Activated T-helper 1 cell treated with anti-CD3 and anti-CD28 coated beads, Interleukin-2, amount 50 U/mL, for 16 hours (primary cell): ENCODE results near the gene CAPN8.

ENCODE experiments used
- DNase-seq, 2 donors: peaks; one replicate each; pipeline ENCODE4 v3.0.0-alpha.2; 2020; ENCODE audit warnings: low read depth in 1 of 2, low spot score in 1 of 2

Gene CAPN8

DNA sequence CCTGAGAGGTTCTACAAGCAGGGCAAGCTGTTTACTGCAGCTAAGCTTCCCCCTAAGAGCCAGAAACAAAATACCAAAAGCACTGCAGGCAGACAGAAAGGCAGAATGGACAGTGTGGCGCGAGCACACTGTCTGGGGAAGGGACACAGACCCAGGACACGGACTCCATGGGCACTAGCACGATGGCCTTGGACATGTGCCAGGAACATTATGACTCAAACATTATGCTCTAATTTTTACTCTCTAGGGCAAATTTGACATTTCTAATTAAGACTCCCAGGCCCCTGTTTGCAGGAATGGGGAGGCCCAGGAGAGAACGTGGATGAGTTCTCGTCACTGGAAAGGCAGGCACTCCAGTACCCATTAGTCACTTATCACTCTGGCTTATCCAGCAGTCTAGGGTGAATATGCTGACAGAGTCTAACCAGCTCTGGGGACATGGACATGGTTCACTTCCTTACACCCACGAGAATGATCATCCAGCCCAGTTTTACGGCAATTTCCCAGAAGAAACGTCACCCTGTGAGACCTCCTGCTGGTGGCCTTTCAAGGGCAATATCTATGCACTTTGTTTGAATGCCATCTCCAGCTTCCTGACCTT, 45.1 kb downstream of the CAPN8 start:
- DNase-seq: no peak

DNA sequence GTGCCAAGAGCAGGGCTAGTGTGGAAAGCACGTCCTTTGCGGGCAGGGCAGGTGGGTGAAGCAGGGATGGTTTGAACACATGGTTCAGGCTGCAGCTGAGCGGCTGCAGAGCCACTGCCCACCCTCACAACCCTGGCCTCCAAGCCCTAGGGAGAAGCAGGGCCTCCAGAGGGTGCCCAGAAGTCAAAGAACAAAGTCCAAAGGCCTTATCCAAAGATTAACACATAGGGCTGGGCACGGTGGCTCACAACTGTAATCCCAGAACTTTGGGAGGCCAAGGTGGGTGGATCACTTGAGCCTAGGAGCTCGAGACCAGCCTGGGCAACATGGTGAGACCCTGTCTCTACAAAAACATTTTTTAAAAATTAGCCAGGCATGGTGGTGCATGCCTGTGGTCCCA, 46.8 kb downstream of the CAPN8 start:
- no peak for DNase-seq

GRCh38 chr1:223617323-223618070, 48.0 kb downstream of the CAPN8 start:
- DNase-seq: no peak

DNA sequence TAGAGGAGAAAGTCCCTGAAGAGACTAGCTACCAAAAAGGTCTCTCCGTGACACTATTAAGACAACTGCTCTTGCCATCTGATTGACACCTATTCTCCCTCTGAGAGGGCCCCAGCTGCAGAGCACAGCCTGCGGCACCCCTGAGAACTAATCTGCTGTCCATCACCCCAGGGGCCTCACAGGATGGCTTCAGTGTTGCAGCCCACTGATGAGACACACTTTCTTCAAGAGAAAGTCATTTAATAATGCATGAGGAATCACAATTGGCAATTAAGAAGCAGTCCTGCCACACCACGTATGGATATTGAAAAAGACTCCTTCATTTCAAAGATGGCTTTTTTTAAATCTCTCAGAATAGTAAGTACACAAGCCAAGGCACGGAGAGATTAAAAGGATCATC, 48.9 kb downstream of the CAPN8 start:
- no peak for DNase-seq

- DNase-seq: no peak
These were observed 53.6 kb downstream of the CAPN8 start for GRCh38 chr1:223611936-223612335.

DNA sequence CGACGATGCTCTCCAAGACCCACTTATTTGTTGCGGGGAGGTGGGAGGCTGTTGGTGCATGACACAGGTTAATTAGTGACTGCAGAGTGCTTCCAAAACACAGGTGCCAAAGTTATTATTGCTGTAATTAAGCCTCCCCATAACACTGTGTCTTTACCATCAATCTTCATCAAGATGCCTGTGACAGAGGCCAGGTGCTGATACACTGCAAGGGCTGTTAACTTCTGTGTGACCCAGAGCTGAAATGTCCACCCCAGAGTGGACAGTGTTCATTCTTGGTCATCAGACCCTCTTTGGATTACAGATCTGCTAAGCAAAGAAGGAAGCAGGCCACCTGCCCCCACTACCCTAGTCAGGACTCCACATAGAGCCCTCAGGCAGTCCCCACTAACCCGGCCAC, 55.5 kb downstream of the CAPN8 start:
- no peak for DNase-seq

DNA sequence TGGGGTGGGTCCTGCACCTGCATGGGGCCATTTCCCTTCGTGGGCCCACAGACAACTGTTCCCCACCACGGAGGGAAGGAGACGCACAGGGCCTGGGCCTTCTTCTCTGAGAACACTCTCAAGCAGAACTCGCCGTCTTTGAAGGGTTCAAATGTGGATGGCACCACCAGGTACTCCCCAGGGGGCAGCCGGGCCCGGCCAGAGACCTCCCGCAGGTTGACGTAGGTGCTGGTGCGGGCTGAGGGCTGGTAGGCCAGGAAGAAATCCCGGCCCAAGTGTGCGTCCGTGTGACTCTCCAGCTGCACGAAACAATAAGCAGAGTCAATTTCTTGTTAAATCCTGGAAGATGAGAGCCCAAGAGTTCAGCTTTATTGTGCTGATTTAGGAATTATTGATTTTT, 56.4 kb downstream of the CAPN8 start:
- no peak for DNase-seq

DNA sequence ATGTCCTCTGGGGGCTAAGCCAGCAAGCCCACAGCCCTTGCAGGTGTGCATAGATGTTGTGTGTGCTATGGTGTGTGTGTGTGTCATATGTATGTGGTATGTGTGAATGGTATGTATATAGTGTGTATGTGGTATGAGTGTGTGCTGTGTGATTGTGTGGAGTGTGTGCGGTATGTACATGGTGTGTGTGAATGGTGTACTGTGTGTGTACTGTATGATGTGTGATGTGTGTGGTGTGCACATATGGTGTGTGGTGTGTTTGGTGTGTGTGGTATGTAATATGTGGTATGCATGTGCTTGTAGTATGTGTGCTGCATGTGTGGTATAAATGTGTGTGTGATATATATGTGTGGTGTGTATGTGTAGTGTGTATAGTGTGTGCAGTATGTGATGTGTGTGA, 107.0 kb downstream of the CAPN8 start:
- no peak for DNase-seq

- DNase-seq: no peak
These were observed 108.4 kb downstream of the CAPN8 start for GRCh38 chr1:223557130-223557475.

GRCh38 chr1:223556414-223557129, 108.9 kb downstream of the CAPN8 start:
- DNase-seq: no peak

DNA sequence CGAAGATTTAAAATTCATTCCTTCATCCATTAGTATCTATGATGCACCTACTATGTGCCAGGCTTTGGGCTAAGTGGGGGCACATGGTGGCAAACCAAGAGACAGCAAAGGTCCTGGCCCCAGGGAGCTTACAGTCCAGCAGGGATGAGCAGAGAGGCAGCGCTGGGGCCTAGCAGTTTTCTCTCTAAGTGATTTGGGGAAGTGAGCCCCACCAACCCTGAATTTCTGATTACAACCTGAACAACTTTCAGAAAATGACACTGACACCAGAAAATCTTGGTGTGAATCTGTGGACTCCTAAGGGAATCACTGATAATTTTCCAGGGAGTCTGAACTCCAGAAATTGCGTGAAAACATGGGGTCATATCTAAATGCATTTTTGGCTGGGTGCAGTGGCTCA, 111.5 kb downstream of the CAPN8 start:
- no peak for DNase-seq

DNA sequence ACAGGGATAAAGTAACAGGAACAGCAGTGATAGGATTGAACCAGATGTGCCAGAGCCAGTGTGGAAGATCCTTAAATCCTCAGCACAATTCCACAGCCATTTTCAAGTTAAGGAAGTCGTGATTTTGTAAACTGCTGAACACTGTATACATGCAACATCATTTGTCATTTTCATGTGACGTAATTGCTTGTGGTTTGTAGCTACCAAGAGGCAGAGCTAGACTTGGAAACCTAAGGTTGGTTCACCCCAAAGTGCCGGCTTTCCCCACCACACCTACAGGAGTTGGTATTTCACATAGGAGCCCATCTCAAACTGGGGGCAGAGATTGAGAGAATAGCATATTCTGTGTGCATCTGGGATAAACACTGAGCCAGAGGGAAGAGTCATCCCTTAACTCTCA, 113.9 kb downstream of the CAPN8 start:
- DNase-seq: no peak

GRCh38 chr1:223549740-223550139, 115.8 kb downstream of the CAPN8 start:
- DNase-seq: no peak

GRCh38 chr1:223547316-223548114, 118.0 kb downstream of the CAPN8 start:
- DNase-seq: no peak

DNA sequence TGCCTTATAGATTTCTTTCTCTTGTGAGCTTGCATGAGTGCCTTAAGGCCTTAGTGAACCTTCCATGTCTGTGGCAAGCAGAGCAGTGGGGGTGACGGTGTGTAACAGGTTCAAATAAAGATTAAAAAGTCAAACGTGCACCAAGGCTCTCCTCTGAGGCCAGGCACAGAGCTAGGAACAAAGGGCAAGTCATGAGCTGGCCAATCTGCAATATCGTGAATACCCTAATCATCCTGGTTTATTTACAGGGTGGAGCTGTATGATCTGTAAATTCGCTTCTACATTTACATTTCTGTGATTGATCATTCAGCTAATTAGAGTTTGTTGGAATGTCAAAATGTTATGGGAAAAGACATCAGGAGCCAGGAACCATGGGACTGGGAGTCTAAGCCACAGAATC, 120.2 kb downstream of the CAPN8 start:
- DNase-seq: no peak

GRCh38 chr1:223543560-223543959, 121.9 kb downstream of the CAPN8 start:
- DNase-seq: no peak

DNA sequence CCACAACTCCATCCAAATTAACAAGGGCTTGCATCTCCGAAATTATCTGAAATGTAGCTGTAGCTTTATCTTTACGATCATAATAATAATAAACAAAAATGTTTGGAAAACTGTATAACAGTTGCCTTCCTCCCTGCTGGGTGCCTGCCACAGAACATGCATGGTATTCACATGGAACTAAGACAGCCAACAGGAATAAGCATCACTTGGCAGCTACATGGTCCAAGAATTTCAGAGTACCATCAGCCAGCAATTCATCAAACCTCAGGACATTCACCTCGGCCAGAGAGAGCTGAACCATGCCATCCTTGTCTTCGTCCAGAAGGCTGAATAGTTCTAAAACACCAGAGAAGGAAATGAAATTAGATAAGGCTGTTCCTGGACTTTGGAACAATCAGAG, 122.7 kb downstream of the CAPN8 start:
- DNase-seq: no peak

DNA sequence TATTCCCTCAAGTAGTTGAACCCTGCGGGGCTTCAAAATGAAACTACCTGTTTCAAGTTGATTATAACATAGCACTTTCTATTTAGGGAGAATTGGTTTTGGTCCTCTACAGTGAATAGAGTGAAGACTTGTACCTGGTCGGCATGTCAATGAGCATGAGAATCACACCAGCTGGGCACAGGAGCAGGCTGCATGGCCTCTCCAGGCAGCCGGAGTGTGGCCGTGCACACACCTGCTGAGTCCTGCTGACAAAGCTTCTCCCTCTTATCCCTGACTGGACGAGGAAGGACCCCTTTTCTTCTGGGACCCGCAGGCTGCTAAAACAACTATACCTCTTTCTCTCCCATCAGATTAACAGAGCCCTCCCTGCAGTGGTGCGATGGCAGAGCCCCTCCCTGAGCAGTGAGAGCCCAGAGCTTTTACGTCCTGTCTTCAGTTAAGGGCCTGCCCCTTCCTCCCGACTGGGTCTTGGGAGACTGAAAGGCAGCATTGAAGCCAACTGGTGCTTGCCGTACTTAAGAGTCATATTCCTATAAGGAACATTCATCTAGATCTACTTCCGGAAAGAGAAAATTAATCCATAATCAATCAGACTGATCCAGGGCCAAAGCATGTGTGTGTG, 124.9 kb downstream of the CAPN8 start:
- no peak for DNase-seq

GRCh38 chr1:223539750-223540149, 125.8 kb downstream of the CAPN8 start:
- DNase-seq: no peak

GRCh38 chr1:223538981-223539380, 126.5 kb downstream of the CAPN8 start:
- DNase-seq: no peak

GRCh38 chr1:223535319-223535718, 130.2 kb downstream of the CAPN8 start:
- no peak for DNase-seq
